ENCODE data around the gene ERCC4.

DNA sequence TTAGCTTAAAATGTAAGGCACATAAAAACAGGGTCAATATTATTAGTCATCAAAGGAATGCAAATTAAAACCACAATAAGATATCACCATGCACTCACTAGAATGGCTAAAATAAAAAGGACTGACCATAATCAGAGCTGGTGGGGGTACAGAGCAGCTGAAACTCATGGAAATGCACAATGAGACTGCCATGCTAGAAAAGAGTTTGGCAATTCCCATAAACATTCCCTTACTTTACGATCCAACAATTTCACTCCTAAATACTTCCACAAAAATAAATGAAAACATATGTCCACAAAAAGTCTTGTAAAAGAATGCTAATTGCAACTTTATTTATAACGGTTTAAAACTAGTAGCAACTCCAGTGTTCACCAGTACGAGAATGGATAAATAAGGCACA lies 36.1 kb upstream of the ERCC4 start:
- TF ChIP-seq, protein P1, sequence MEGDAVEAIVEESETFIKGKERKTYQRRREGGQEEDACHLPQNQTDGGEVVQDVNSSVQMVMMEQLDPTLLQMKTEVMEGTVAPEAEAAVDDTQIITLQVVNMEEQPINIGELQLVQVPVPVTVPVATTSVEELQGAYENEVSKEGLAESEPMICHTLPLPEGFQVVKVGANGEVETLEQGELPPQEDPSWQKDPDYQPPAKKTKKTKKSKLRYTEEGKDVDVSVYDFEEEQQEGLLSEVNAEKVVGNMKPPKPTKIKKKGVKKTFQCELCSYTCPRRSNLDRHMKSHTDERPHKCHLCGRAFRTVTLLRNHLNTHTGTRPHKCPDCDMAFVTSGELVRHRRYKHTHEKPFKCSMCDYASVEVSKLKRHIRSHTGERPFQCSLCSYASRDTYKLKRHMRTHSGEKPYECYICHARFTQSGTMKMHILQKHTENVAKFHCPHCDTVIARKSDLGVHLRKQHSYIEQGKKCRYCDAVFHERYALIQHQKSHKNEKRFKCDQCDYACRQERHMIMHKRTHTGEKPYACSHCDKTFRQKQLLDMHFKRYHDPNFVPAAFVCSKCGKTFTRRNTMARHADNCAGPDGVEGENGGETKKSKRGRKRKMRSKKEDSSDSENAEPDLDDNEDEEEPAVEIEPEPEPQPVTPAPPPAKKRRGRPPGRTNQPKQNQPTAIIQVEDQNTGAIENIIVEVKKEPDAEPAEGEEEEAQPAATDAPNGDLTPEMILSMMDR (IDR thresholded peaks at IDR 0.05), result no peak
- TF ChIP-seq POLR2A (IDR thresholded peaks at IDR 0.05) (no peak), POLR2AphosphoS5 (IDR thresholded peaks at IDR 0.05) (no peak)
